ENCODE results near the gene KIAA0408.

GRCh38 chr6:127452803-127453202 is 6.4 kb downstream of the KIAA0408 start:
- no peak for TF ChIP-seq POLR2A (IDR thresholded peaks at IDR 0.05; ENCODE audit: low read length)
- TF ChIP-seq GATA1 (IDR thresholded peaks at IDR 0.05; ENCODE audit: low read depth, low read length): no peak
